Measurements from ENCODE around the gene CST6.

- peak; percentile 84 to 99 (median 96) for TF ChIP-seq CTCF (IDR thresholded peaks at IDR 0.05)
- no peak for TF ChIP-seq POLR2A (IDR thresholded peaks at IDR 0.05)
These were observed 10.8 kb downstream of the CST6 start for GRCh38 chr11:66022401-66023185.

Measured in thyroid gland (tissue), 4 donors.